Endodermal cell (in vitro differentiated cells): ENCODE data around the gene REC8. TPM values are rescaled to one million over a fixed set of nuclear protein-coding genes. Genes with fewer than 3 reads are reported as not detected.
A peak's percentile ranks its signal among the peaks of the same experiment; 100 is the strongest.

Source experiments
- DNase-seq: peaks from one replicate; pipeline ENCODE4 v3.0.0-alpha.2; 2017
- H3K27ac ChIP-seq: 2 replicates; pipeline ENCODE4 v1.5.1; 2013; ENCODE audit warnings: mild to moderate bottlenecking, low read depth, low read length, moderate library complexity
- H3K27me3 ChIP-seq: 2 replicates; pipeline ENCODE4 v1.6.1; 2013; ENCODE audit warnings: mild to moderate bottlenecking, low read length, moderate library complexity; ENCODE audit not compliant: insufficient read depth, control insufficient read depth, poor library complexity, severe bottlenecking
- H3K36me3 ChIP-seq: 2 replicates; pipeline ENCODE4 v1.7.0; 2013; ENCODE audit warnings: mild to moderate bottlenecking, low read length, moderate library complexity; ENCODE audit not compliant: control insufficient read depth, insufficient read depth
- H3K4me1 ChIP-seq: one replicate; pipeline ENCODE4 v1.7.0; 2013; ENCODE audit warnings: low read length; ENCODE audit not compliant: control insufficient read depth, insufficient read depth
- H3K4me3 ChIP-seq: 2 replicates; pipeline ENCODE4 v1.5.1; 2013; ENCODE audit warnings: mild to moderate bottlenecking, low read length, moderate library complexity
- H3K9ac ChIP-seq: 2 replicates; pipeline ENCODE4 v1.6.1; 2013; ENCODE audit warnings: mild to moderate bottlenecking, low read length, moderate library complexity; ENCODE audit not compliant: poor library complexity, severe bottlenecking; ENCODE audit errors: extremely low read depth
- H3K9me3 ChIP-seq: 2 replicates; pipeline ENCODE4 v1.6.1; 2013; ENCODE audit warnings: mild to moderate bottlenecking, low read length, moderate library complexity; ENCODE audit not compliant: control insufficient read depth
- H3K27ac Mint-ChIP-seq: 2 replicates; pipeline ENCODE4 v1.8.0; 2020; ENCODE audit warnings: mixed read lengths
- H3K27me3 Mint-ChIP-seq: 2 replicates; pipeline ENCODE4 v1.8.0; 2021; ENCODE audit warnings: mild to moderate bottlenecking, mixed read lengths; ENCODE audit not compliant: insufficient read depth
- H3K36me3 Mint-ChIP-seq: 2 replicates; pipeline ENCODE4 v1.8.0; 2020; ENCODE audit warnings: low read depth, mixed read lengths
- H3K4me1 Mint-ChIP-seq: 2 replicates; pipeline ENCODE4 v1.8.0; 2020; ENCODE audit warnings: mixed read lengths
- H3K4me3 Mint-ChIP-seq: 2 replicates; pipeline ENCODE4 v1.8.0; 2020; ENCODE audit warnings: mild to moderate bottlenecking, moderate library complexity, mixed read lengths
- H3K9me3 Mint-ChIP-seq: 2 replicates; pipeline ENCODE4 v1.8.0; 2020; ENCODE audit warnings: mild to moderate bottlenecking, mixed read lengths
- WGBS, 2 experiments: methylation state at CpG; one replicate each; pipeline versions ENCODE4 v1.1.5 to v1.1.7; 2013; ENCODE audit warnings: missing lambda C conversion rate in 2 of 2, mixed read lengths in 1 of 2; ENCODE audit not compliant: insufficient coverage in 1 of 2, insufficient read length in 1 of 2; 5-methylcytosine and 5-hydroxymethylcytosine counted together
- total RNA-seq, 2 donors: library from RNA; stranded (reverse); fragmentation: NEBNext Ultra II Directional in 1 of 2; extraction: Animal tissue kit (Norgen Biotek cat#: 25700) in 1 of 2; gene quantifications; 2 replicates in 1 of 2; 3 replicates in 1 of 2; pipeline ENCODE4 v1.2.1, GENCODE V29; 2021
- TF ChIP-seq, protein P1 (sequence below): fragments of 200-600 bp; sonication (generic); conservative IDR thresholded peaks from 2 replicates; pipeline ENCODE4 v1.5.0; 2021; ENCODE audit warnings: antibody characterized with exemption, mild to moderate bottlenecking

REC8 gene
- total RNA-seq, 2 donors from 2014 or later = 60.3 to 98.3 TPM

DNA sequence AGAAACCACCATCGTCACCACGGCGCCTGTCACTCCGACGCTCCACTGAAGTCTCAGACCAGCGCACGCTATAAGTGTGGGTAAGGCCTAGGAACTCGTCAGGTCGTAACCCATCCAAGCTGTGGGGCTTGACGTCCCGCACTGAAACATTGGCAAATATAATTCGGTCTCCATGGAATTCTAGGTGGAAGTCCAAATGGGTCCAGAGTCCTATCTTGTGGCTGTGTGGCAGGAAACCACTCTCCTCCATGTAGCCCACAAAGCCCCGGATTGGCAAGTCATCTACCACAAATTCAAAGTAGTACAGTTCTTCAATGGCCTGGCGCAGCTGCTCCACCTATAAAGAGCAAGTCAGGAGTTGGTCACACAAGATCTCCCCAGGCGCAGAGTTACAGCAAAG is 21.1 kb downstream of the REC8 start:
- Mint-ChIP-seq H3K4me3 (no peak overlapping the region), H3K27ac (no peak overlapping the region), H3K27me3 (no peaks in the 10 kb centered on the region), H3K9me3 (no peaks in the 10 kb centered on the region), H3K4me1 (peaks cover 9% of the 10 kb centered on the region), H3K36me3 (peaks cover 35% of the 10 kb centered on the region)
- no peak overlapping the region for H3K4me3 ChIP-seq
- H3K4me1 ChIP-seq = no peaks in the 10 kb centered on the region
- no peaks in the 10 kb centered on the region for H3K27me3 ChIP-seq
- TF ChIP-seq, protein P1, sequence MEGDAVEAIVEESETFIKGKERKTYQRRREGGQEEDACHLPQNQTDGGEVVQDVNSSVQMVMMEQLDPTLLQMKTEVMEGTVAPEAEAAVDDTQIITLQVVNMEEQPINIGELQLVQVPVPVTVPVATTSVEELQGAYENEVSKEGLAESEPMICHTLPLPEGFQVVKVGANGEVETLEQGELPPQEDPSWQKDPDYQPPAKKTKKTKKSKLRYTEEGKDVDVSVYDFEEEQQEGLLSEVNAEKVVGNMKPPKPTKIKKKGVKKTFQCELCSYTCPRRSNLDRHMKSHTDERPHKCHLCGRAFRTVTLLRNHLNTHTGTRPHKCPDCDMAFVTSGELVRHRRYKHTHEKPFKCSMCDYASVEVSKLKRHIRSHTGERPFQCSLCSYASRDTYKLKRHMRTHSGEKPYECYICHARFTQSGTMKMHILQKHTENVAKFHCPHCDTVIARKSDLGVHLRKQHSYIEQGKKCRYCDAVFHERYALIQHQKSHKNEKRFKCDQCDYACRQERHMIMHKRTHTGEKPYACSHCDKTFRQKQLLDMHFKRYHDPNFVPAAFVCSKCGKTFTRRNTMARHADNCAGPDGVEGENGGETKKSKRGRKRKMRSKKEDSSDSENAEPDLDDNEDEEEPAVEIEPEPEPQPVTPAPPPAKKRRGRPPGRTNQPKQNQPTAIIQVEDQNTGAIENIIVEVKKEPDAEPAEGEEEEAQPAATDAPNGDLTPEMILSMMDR = no peak
- peaks cover 39% of the 10 kb centered on the region for H3K36me3 ChIP-seq
- 97 to 98% methylated on average over 14 to 15 of the region's 15 CpGs for WGBS, 2 experiments
- no peaks in the 10 kb centered on the region for H3K9me3 ChIP-seq
- no peak for DNase-seq
- H3K27ac ChIP-seq = no peak overlapping the region
- H3K9ac ChIP-seq = no peak overlapping the region

GRCh38 chr14:24194186-24194872 is 22.4 kb downstream of the REC8 start:
- Mint-ChIP-seq H3K36me3 (peaks cover 44% of the 10 kb centered on the region), H3K4me1 (peaks cover 8% of the 10 kb centered on the region), H3K4me3 (peak overlapping the region; percentile 77), H3K9me3 (no peaks in the 10 kb centered on the region), H3K27ac (no peak overlapping the region), H3K27me3 (no peaks in the 10 kb centered on the region)
- Histone ChIP-seq H3K27ac (no peak overlapping the region), H3K9me3 (no peaks in the 10 kb centered on the region), H3K4me3 (peak overlapping the region; percentile 91), H3K27me3 (no peaks in the 10 kb centered on the region), H3K9ac (peak overlapping the region; percentile 93), H3K4me1 (no peaks in the 10 kb centered on the region), H3K36me3 (peaks cover 43% of the 10 kb centered on the region)
- WGBS, 2 experiments = 97 to 100% methylated on average over 2 to 7 of the region's 7 CpGs
- no peak for DNase-seq
- TF ChIP-seq, protein P1 = no peak

DNA sequence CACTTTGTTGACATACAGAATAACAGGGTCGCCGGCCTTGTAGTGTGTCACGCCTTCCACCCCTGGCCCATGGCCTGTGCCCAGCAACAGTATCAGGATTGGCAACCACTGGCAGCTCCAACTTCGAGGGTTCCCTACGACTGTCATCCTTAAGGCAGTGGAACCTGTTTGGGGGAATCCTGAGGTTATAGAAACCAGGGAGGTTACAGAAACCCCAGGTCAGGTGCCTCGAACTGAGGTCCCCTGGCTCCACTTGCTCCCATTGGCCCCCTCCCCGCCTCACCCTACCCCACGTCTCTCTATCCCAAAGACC is 22.9 kb downstream of the REC8 start:
- peak overlapping the region; percentile 91 for H3K4me3 ChIP-seq
- peak overlapping the region; percentile 93 for H3K9ac ChIP-seq
- peaks cover 47% of the 10 kb centered on the region for H3K36me3 Mint-ChIP-seq
- H3K27ac ChIP-seq = peak overlapping the region; percentile 96
- H3K9me3 Mint-ChIP-seq = no peaks in the 10 kb centered on the region
- 63 to 94% methylated on average over 3 to 8 of the region's 8 CpGs for WGBS, 2 experiments
- peaks cover 41% of the 10 kb centered on the region for H3K36me3 ChIP-seq
- no peaks in the 10 kb centered on the region for H3K27me3 ChIP-seq
- H3K27ac Mint-ChIP-seq = peak overlapping the region; percentile 77
- H3K27me3 Mint-ChIP-seq = no peaks in the 10 kb centered on the region
- no peak for DNase-seq
- TF ChIP-seq, protein P1 = no peak
- H3K4me3 Mint-ChIP-seq = peak overlapping the region; percentile 77
- H3K4me1 ChIP-seq = no peaks in the 10 kb centered on the region
- H3K9me3 ChIP-seq = no peaks in the 10 kb centered on the region
- H3K4me1 Mint-ChIP-seq = peaks cover 8% of the 10 kb centered on the region
